Activated CD4-positive, alpha-beta T cell treated with anti-CD3 and anti-CD28 coated beads, Interleukin-2, amount 50 U/mL, for 24 hours (primary cell): ENCODE measurements around the gene MR1.

ENCODE experiments used
- DNase-seq, 2 donors: peaks; one replicate each; pipeline ENCODE4 v3.0.0-alpha.2; 2020; ENCODE audit warnings: low read depth in 1 of 2, low spot score in 1 of 2

The MR1 gene

DNA sequence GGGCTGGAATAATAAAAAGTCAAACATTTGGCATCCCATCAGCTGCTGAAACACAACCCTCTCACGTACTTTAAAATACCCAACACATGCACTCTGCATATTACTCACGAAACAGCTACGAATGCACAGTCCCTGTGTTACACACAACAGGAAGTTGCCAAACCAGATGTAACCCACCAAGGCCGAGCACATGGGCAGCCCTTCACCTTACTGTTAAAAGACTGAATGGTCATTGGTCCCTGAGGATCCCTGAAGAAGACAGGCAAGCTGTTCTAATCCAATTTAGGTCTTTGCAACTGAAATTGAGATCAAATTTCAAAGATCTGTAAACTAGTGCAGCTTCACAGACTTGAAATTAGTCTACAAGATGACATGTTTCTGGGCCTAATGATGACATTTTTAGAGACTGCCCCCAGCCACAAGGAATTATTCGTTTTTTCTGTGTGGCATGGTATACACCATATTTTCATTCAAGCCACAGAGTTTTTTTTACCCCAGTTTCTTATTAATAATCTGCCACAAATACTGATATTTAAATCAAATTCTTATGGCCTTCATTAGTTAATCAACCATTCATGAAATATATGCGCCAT is 29.1 kb downstream of the MR1 start:
- no peak for DNase-seq

DNA sequence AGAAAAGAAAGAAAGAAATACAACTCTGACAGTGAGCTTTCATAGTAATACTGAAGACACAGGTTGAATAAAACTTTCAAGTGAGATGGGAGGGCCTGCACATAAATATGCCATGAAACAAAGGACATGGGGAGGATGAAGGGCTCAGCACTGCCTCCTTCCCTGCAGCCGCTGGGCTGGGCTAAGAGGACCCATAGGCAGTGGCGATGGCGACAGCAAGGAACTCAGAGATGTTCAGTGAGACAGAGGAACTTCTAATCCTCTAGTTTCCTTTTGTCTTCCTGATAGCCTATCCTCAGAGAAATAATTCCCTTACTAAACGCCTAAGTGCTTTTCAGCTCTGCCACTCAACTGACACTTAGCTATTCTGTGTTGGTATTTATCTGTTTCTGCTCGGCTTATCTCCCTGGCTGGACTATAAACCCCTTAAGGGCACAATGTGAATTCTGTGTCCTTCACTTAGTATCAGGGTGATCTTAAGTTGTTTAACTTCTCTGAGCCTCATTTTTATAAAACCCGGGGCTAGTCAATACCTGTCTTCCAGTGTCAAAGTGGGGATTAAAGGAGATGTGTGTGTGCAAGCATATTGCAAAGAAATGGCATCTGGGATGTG is 30.3 kb downstream of the MR1 start:
- DNase-seq = no peak

DNA sequence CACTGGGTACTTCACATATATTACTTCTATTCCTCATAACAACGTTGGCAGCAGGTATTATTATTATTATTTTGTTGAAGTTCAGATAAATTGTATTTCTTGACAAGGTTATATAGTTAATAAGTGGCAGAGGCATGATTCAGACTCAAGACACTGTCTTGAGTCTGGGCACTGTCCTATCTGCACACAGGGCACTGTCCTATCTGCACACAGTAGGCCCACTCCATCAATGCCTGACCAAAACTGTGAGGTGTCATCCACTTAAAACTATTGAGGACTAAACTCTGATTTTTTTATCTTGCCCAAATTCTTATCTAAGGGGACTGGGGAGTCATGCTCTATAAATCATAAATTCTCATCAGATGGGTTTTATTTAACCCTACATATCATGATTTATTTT is 30.9 kb downstream of the MR1 start:
- no peak for DNase-seq

DNA sequence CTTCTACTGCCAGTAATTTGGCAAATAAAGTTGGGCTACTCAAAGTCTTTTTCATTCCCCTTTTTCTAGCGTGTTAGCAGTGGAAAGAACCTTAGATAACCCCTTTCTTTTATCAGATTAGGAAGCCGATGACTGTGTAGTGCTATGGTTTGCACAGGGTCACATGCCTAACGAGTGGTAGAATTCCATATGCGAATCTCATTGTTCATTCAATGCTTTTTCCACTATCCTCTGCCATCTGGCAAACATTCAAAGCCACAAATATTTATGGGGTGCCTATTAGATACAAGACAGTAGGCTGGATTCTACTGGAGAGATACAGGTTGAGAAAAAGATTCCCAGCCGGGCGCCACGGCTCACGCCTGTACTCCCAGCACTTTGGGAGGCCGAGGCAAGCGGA is 39.9 kb downstream of the MR1 start:
- no peak for DNase-seq

DNA sequence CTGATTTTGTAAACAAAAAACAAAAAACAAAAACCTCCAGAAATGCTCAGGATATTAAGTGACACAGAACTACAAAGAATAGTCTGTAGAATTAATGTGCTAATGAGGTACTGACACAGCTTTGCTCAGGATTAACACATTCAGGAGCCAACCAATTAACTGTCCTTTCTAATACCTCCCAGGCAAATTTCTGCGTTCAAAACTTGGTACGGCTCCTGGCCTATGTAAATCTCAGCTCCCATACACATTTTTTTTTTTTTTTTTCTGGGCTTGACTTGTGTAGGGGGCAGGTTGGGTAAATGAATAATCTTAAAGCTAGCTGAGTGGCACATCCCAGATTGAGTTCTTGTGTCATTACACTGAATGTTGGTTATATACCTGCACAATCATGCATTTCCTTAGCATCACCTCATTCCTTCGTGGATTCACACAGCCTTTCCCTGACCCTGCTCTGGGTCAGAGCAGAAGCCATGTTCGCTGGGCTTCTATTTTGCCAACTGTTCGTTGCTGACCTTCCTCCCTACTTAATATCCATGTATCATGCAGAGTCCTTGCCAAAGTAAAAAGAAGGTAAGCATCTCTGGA is 42.1 kb downstream of the MR1 start:
- no peak for DNase-seq

DNA sequence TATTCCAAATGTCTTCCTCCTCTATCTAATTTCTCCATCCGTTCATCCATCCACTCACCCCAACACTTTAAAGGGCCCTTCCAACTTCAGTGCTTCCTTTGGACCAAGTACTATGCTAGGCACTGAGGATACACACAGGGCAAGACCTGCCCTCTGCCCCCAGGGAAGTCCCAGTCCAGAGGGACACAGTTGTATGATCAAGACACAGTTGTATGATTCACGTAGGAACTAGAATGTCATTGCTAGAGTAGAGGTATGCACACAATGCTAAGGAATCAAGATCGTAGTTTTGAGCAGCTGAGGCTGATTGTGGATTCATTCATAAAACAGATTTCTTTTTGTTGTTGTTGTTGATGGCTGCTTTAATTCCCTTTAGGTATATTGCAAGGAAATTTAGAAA is 43.1 kb downstream of the MR1 start:
- no peak for DNase-seq

DNA sequence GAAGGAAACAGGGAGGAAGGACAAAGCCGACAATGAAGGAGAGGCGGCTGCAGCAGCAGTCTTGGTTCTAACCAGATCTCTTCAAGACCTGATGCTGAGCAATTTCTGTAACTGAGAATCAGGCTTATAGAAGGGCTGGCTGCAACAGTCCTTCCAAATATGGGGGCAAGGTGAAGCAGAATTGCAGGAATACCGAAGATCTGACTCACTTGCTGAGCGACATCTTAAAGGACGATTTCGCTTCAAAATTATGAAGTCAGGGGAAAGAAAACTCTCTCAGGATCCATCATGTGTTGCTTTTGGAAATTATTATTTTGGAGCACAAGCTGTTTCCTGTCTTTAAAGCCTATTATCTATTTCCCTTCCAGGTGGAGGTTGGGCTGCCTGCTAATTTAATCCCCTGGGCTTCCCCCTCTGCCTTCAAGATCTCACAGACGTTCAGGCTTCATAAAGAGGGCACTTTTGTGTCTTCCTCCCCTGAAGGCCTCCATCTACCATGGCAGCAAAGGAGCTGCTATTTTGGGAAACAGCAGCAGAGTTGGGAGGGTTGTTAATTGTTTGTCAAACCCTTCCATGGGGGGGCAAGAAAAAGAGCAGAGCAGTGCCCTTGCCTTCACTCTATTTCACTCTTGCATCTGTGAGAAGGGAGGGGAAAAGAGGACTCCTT is 43.9 kb downstream of the MR1 start:
- DNase-seq = no peak

DNA sequence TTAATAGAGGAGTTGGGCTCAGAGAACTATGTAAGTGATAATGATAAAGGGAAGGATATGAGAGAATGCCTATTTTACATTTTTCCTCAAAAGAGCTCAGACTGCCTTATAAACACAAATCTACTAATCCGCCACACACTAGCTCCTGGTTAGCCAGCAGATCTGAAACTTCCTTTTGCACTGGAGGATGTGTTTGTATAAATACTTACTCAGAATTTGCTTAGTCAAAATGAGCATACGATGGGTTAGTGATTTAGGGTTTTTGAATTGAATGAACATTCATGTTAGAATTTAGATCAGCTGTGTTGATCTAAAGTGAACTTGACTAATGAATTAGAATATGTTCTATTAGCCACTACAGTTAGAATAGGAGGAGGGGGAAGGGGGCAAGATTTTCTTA is 45.6 kb downstream of the MR1 start:
- no peak for DNase-seq

DNA sequence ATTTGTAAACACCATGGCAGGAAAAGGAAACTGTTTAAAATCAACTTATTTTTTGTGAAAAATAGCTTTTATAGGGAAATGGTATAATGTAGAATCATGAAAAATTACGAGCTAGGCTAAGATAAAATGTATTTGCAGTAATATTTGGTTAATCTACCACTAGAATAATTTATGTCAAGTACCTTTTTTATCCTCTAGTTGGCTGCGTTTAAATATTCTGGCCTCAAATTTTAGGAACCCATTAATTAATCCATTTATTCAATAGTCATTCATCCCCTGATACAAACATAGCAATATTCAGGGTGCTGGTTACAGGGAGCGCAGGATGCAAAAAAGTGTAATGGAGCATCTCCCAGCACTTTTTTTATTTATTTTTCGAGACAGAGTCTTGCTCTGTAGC is 46.1 kb downstream of the MR1 start:
- DNase-seq = no peak

DNA sequence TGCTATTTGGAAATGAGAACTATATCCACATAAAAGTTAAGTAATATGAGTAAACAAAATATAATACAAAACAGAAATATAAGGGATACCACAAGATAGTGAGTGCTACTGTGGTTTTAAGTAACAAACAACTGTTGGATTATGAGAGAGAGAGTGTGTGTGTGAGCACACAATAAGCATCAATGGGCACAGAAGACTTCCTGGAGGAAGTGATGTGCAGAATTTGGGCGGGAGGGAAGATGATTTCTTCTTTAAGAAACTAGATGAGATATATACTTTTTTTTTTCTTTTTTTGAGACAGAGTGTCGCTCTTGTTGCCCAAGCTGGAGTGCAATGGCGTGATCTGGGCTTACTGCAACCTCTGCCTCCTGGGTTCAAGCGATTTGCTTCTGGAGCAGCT is 46.8 kb downstream of the MR1 start:
- DNase-seq = no peak

DNA sequence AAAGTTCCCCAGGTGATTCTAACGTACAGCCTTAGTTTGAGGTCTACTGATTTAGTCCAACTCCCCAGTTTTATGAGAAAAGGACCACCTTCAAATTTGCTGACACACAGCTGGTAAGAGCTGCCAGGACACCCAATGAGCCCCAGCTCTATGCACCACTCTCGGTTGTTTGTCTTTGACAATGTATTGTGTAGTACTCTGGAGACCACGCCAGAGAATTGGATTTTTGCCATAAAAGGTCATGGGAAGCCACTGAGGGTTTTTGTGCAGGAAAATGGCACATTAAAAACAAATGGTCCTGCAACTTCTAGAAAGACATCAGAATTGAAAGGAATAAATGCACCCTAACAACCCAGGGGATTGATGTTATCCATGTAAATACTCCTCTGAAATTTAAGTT is 47.6 kb downstream of the MR1 start:
- DNase-seq = no peak

DNA sequence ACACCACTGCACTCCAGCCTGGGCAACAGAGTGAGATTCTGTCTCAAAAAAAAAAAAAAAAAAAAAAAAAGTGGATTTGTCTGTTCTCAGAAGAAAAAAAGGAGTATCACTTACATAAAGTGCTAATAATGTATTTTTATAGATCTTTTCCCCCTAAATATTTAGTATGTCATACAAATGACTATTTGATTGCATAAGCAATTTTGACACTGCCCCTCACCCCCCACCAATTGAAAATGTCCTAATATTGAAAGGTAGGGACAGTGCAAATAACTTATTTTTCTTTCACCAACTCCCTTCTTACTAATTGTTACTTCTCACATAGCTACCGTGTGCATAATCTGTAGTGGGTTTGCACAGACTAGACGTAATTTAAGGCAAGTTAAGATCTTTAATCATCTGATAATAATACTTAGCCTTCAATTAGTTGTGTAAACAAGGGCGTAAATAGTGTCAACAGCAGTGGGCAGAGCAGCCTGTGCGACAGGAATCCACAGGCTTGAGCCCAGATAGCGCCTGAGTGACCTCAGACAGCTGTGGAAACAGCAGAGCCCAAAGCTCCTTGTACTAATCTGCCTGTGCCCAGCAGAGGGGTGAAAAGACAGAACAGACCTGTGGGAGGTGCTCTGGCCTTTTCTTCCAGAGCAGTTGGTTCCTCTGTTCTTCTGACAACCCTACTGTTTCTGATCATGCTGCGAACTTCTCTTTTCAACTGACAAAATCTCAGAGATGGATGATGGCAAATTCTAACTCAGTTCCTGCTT is 50.2 kb downstream of the MR1 start:
- no peak for DNase-seq

DNA sequence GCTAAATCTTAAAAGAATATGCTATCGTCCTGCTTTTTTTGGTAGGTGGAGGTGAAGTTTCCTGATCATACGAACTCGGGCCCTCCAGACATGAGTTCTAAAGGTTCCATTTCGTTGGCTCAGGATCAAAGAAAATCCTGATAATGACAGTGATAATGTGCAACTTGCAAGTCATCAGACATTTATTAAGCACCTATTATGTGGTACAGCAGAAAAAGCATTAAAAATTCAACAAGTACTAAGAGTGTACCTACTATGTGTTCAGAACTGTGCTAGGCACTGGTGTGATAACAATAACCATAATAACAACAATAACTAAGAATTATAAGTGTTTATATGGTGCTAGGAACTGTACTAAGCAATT is 50.8 kb downstream of the MR1 start:
- DNase-seq = no peak

DNA sequence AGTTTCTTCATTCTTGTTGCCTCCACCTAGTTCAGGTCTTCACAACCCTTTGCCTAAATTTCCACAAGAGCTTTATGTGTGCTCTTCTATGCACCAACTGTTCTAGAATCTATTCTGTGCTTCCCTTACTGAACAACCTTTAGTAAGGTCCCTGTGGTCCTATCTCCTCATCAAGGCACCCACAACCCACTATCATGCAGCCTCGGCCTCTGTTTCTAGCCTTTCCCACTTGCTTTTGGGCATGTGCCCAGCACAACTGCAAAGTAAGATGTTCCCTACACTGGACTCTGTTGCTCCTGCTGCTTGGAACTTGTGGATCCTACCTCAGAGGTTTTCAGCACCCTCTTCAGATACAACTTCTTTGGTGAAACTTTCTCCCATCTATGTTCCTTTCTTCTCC is 52.3 kb downstream of the MR1 start:
- no peak for DNase-seq

DNA sequence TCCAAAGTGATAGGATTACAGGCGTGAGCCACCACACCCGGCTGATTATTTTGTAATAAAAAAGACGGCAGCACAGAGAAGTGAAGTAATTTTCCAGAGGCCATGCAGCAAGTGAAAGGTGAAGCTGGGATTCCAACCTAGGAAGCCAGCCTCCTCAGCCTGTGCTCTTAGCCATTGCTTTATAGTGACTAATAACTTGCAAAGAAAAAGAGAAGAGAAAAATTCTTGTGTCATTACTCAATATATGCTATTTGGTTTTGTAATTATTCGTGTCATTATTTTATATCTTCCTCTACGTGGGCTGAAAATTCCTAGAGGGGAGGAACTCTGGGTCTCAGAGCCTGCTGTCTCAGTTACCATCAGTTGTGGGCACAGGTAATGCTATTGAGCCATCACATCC is 53.1 kb downstream of the MR1 start:
- DNase-seq = no peak

DNA sequence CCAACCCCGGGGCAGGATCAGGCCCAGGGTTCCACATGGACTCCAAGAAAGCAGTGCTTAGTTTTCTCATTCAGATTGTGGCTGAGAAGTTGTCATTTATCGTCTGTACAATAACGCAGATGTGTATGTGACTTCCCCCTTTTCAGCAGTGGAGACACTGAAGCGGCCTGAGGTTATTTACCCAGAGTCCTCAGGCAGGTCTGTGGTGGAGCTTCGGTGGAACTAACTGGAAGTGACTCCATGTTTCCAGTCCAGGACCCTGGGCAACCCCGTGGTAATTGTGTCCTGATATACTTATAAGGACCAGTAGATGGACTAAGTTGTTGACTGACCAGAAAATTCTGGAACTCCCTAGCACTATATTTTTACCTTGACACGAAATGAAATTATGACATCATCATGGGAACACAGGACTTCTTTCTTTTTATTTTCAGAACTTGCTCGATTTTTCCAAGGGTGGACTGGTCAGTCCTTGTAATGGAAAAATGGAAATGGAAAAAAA is 53.7 kb downstream of the MR1 start:
- no peak for DNase-seq

DNA sequence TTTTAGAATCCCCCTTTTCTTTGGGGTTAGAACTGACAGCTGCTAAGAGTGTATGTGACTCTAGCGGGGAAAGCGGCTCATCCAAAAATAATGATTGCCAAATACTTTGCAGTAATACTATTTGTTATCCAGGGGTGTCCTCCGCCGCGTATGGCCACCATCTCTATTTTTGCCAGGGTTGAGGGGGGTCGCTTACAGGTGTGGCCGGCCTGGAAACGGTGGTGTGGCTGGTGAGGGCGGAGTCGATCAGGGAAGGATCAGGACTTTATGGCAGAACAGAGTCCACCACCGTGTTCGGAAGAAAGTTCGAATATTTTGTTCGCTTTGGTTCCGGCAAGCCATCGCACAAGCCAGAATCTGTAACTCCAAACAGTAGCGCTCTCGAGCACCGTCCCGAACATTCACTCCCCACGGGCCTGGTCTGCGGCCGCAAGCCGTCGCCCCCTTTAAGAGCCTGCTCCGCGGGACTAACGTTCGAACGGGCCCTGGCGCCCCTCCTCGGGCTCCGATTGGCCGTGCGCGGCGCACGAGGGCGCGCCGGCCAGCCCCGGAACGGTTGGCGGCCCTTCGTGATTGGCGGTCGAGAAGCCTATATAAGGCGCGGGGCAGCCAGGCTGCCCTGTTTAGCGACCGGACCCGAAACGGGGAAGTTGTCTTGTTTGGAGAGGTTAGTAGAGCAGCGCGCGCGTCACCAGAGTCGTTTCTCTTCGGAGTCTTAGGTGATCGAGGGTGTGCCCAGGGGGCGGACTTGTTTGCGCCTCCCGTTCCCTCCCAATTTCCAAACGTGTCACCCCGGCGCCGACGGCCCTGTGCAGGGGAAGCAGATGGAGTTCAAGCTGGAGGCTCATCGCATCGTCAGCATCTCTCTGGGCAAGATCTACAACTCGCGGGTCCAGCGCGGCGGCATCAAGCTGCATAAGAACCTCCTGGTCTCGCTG is 54.6 kb downstream of the MR1 start, which contains the start of gene IER5:
IER5 (plus strand) TSS at position 622 of the 938 bp plus-strand sequence; CDS start at position 825, 203 bp downstream.
- peak; percentile 94 to 96 for DNase-seq

DNA sequence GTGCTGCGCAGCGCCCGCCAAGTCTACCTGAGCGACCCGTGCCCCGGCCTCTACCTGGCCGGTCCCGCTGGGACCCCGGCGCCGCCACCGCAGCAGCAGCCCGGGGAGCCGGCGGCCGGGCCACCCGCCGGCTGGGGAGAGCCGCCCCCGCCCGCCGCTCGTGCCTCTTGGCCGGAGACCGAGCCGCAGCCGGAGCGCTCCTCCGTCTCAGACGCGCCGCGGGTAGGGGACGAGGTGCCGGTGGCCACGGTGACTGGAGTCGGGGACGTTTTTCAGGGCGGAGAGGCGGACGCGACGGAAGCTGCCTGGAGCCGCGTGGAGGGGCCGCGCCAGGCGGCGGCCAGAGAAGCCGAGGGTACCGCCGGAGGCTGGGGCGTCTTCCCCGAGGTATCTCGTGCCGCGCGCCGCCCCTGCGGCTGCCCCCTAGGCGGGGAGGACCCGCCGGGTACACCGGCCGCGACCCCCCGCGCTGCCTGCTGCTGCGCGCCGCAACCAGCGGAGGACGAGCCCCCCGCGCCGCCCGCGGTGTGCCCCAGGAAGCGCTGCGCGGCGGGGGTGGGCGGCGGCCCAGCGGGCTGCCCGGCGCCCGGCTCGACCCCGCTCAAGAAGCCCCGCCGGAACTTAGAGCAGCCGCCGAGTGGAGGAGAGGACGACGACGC is 55.4 kb downstream of the MR1 start:
- DNase-seq = no peak

DNA sequence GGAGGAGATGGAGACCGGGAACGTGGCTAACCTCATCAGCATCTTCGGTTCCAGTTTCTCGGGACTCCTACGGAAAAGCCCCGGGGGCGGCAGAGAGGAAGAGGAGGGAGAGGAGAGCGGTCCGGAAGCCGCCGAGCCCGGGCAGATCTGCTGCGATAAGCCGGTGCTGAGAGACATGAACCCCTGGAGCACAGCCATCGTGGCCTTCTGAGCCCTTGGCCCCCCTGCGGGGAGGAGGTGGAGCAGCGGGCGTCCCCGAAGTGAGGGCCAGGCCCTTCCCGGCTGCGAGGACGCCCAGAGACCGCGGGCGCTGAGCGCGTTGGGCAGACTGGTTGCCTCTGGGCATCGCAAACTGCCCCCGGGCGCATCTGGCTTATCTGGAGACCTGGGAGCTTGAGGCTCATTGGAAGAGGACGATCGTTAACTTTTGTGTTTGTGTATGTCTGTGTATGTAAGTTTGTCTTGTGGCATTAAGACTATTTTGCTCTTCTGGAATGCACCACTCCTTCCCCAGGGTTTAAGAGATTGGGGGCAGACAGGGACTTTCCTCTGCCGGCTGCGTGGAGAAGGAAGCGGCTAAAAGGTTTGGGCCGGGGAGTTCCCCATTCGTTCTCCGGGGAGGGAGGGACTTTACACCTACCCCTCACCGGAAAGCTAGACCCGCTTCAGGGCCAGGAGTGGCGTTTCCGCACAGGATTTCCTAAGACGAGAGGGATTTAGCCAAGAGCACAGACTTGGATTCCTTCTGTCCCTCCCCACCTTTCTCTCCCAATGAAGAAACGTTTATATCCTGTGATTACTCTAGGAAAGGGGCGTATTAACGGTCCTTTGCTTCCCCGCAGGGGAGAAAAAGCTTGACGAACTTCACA is 56.1 kb downstream of the MR1 start:
- DNase-seq = peak; percentile 45 to 76
